Measurements from ENCODE around the gene MRTFB. TPM values are rescaled to one million over a fixed set of nuclear protein-coding genes. Genes with fewer than 3 reads are reported as not detected.

The MRTFB gene
- total and polyA plus RNA-seq, 2 of the 13 experiments (the other 11 are each of a cell fraction or from before 2014, with no cell fraction given), result 11.4 to 14.0 TPM

DNA sequence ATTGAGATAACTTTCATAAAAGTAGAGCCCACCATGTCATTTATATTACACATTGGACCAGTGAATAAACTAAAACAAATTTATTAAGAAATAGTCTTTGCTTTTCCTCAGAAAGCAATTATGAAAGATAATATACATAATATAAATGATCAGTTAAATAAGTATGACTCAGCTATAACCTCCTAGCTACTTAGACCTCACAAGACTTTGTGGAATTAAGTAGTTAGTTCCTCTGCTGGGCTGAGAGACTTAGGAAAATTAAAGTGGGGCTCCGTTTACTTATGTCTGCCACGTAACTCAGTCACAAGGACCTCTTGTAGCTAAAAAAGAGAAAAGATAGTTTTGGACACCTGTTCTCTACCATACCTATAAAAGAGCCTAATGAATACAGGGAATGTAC lies 76.9 kb downstream of the MRTFB start:
- Histone ChIP-seq H3K4me1 (ENCODE audit: insufficient read depth, low read length) (peaks cover 18% of the 10 kb centered on the region), H2AFZ (ENCODE audit: low read length) (no peak overlapping the region), H3K79me2 (ENCODE audit: insufficient read depth, low read length) (no peaks in the 10 kb centered on the region), H4K20me1 (ENCODE audit: insufficient read depth, low read length) (no peaks in the 10 kb centered on the region; the same call in 1 of the 2 replicates), H3K4me3 (replicated peaks in 1 of 3; ENCODE audit: insufficient read depth in 1 of 3, low read depth in 2 of 3, low read length in 3 of 3) (no peak overlapping the region), H3K4me2 (ENCODE audit: low read depth, low read length) (no peak overlapping the region), H3K27me3 (ENCODE audit: control insufficient read depth in 1 of 2, insufficient read depth in 2 of 2, low read length in 2 of 2) (no peaks in the 10 kb centered on the region), H3K9ac (ENCODE audit: insufficient read depth, low read depth, low read length) (no peak overlapping the region), H3K36me3 (replicated peaks in 1 of 2; ENCODE audit: control insufficient read depth in 1 of 2, insufficient read depth in 2 of 2, low read length in 2 of 2) (peaks cover 3 to 11% of the 10 kb centered on the region in 2 experiments; a peak in 4 of 5 replicates), H3K27ac (ENCODE audit: extremely low read length, insufficient read depth, low read length) (no peak overlapping the region), H3K9me3 (ENCODE audit: low read length) (no peaks in the 10 kb centered on the region)
- TF ChIP-seq, protein P1, sequence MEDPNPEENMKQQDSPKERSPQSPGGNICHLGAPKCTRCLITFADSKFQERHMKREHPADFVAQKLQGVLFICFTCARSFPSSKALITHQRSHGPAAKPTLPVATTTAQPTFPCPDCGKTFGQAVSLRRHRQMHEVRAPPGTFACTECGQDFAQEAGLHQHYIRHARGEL (CRISPR knock-in tag; IDR thresholded peaks at IDR 0.05), result no peak
- TF ChIP-seq RELA (CRISPR knock-in tag; IDR thresholded peaks at IDR 0.05), result no peak
- TF ChIP-seq, protein P2, sequence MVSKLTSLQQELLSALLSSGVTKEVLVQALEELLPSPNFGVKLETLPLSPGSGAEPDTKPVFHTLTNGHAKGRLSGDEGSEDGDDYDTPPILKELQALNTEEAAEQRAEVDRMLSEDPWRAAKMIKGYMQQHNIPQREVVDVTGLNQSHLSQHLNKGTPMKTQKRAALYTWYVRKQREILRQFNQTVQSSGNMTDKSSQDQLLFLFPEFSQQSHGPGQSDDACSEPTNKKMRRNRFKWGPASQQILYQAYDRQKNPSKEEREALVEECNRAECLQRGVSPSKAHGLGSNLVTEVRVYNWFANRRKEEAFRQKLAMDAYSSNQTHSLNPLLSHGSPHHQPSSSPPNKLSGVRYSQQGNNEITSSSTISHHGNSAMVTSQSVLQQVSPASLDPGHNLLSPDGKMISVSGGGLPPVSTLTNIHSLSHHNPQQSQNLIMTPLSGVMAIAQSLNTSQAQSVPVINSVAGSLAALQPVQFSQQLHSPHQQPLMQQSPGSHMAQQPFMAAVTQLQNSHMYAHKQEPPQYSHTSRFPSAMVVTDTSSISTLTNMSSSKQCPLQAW (CRISPR knock-in tag; IDR thresholded peaks at IDR 0.05), result no peak
- TF ChIP-seq NFE2L2 (IDR thresholded peaks at IDR 0.05; ENCODE audit: low read length), result peak; percentile 55; the same call in 1 of the 2 replicates
- TF ChIP-seq KLF6 (CRISPR knock-in tag; IDR thresholded peaks at IDR 0.05), result no peak
- intact Hi-C loops (cut with micrococcal nuclease; ENCODE audit: unreplicated experiment) (no loop called here), in situ Hi-C loops (cut with HindIII; ENCODE audit: extremely low pct_ligation_motif_present, low pct_unique_long_range_greater_than_20kb) (no loop called here)
- CTCF ChIA-PET (ENCODE audit: low intra/inter-chr PET ratio, low total read pairs), result no interaction called here
- BruUV-seq (replicated peaks), result no TSS peak
- no peak for ATAC-seq
- FAIRE-seq, result no peak
- DNase-seq (ENCODE audit: low spot score), result no peak
- whole genome bisulfite sequencing (ENCODE audit: low lambda C conversion rate), result 98% methylated on average over 2 of the region's 2 CpGs
- POLR2A ChIA-PET, result no interaction called here

DNA sequence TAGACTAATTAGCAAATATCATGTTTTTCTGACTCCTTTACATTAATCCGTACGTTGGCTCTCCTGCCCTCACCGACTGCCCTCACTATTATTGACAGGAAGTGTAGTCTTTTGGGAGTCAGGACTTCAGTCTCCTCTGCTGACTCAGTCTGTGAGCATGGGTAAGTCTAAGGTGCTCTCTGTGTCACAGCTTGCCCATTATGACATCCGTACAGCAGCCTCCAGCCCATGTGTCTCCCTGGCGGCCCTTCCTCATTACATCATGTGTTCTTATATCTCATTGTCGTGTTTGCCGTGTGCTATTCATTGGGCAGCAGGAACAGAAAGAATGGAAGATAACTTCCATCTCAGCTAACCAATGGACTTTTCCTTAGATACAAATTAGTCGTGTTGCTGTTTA lies 77.5 kb downstream of the MRTFB start:
- FAIRE-seq, result no peak

More for the DNA sequence above, 77.5 kb downstream of the MRTFB start:
- Histone ChIP-seq H2AFZ (ENCODE audit: low read length) (no peak overlapping the region), H3K4me3 (replicated peaks in 1 of 3; ENCODE audit: insufficient read depth in 1 of 3, low read depth in 2 of 3, low read length in 3 of 3) (no peak overlapping the region), H3K9me3 (ENCODE audit: low read length) (no peaks in the 10 kb centered on the region), H3K4me1 (ENCODE audit: insufficient read depth, low read length) (peaks cover 18% of the 10 kb centered on the region), H3K4me2 (ENCODE audit: low read depth, low read length) (no peak overlapping the region), H4K20me1 (ENCODE audit: insufficient read depth, low read length) (no peaks in the 10 kb centered on the region; the same call in 1 of the 2 replicates), H3K27me3 (ENCODE audit: control insufficient read depth in 1 of 2, insufficient read depth in 2 of 2, low read length in 2 of 2) (no peaks in the 10 kb centered on the region), H3K79me2 (ENCODE audit: insufficient read depth, low read length) (no peaks in the 10 kb centered on the region), H3K9ac (ENCODE audit: insufficient read depth, low read depth, low read length) (no peak overlapping the region), H3K27ac (ENCODE audit: extremely low read length, insufficient read depth, low read length) (no peak overlapping the region), H3K36me3 (replicated peaks in 1 of 2; ENCODE audit: control insufficient read depth in 1 of 2, insufficient read depth in 2 of 2, low read length in 2 of 2) (peaks cover 3 to 11% of the 10 kb centered on the region in 2 experiments; a peak in 4 of 5 replicates)
- in situ Hi-C loops (cut with HindIII; ENCODE audit: extremely low pct_ligation_motif_present, low pct_unique_long_range_greater_than_20kb) (no loop called here), intact Hi-C loops (cut with micrococcal nuclease; ENCODE audit: unreplicated experiment) (no loop called here)
- TF ChIP-seq, protein P3, sequence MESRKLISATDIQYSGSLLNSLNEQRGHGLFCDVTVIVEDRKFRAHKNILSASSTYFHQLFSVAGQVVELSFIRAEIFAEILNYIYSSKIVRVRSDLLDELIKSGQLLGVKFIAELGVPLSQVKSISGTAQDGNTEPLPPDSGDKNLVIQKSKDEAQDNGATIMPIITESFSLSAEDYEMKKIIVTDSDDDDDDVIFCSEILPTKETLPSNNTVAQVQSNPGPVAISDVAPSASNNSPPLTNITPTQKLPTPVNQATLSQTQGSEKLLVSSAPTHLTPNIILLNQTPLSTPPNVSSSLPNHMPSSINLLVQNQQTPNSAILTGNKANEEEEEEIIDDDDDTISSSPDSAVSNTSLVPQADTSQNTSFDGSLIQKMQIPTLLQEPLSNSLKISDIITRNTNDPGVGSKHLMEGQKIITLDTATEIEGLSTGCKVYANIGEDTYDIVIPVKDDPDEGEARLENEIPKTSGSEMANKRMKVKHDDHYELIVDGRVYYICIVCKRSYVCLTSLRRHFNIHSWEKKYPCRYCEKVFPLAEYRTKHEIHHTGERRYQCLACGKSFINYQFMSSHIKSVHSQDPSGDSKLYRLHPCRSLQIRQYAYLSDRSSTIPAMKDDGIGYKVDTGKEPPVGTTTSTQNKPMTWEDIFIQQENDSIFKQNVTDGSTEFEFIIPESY (CRISPR knock-in tag; IDR thresholded peaks at IDR 0.05), result peak; percentile 32; the same call in 1 of the 2 replicates
- TF ChIP-seq ZNF780A (CRISPR knock-in tag; IDR thresholded peaks at IDR 0.05), result no peak
- 95% methylated on average over 8 of the region's 8 CpGs for WGBS (ENCODE audit: low lambda C conversion rate)
- no peak for DNase-seq (ENCODE audit: low spot score)
- POLR2A ChIA-PET, result no interaction called here
- BruUV-seq (replicated peaks), result no TSS peak
- ATAC-seq, result no peak; the same call in 2 of the 3 replicates
- CTCF ChIA-PET (ENCODE audit: low intra/inter-chr PET ratio, low total read pairs), result no interaction called here

Measured in HepG2 (cell line).